Measurements from ENCODE around the gene PDZD2. TPM values are rescaled to one million over a fixed set of nuclear protein-coding genes. Genes with fewer than 3 reads are reported as not detected.

The PDZD2 gene
- total RNA-seq, 1 donor from 2014 or later: 21.5 TPM

GRCh38 chr5:31674371-31674951, 35.5 kb downstream of the PDZD2 start:
- H3K4me1 Mint-ChIP-seq: no peaks in the 10 kb centered on the region
- no peaks in the 10 kb centered on the region for H3K9me3 Mint-ChIP-seq
- no peak overlapping the region for H3K4me3 Mint-ChIP-seq
- H3K27me3 Mint-ChIP-seq (ENCODE audit: low read depth): no peaks in the 10 kb centered on the region
- H3K36me3 Mint-ChIP-seq: no peaks in the 10 kb centered on the region
- no peak for DNase-seq (ENCODE audit: low spot score in 2 of 2, unreplicated experiment in 2 of 2)
- no peak overlapping the region for H3K27ac Mint-ChIP-seq
- no peak for TF ChIP-seq CTCF (IDR thresholded peaks at IDR 0.05; ENCODE audit: unreplicated experiment)

GRCh38 chr5:31675472-31675871, 36.5 kb downstream of the PDZD2 start:
- H3K27me3 Mint-ChIP-seq (ENCODE audit: low read depth): no peaks in the 10 kb centered on the region

GRCh38 chr5:31678180-31678579, 39.2 kb downstream of the PDZD2 start:
- Mint-ChIP-seq H3K27me3 (ENCODE audit: low read depth) (no peaks in the 10 kb centered on the region), H3K4me3 (no peak overlapping the region), H3K4me1 (peaks cover 10% of the 10 kb centered on the region), H3K9me3 (no peaks in the 10 kb centered on the region), H3K27ac (no peak overlapping the region), H3K36me3 (no peaks in the 10 kb centered on the region)
- TF ChIP-seq CTCF (IDR thresholded peaks at IDR 0.05; ENCODE audit: unreplicated experiment): no peak
- DNase-seq (ENCODE audit: low spot score in 2 of 2, unreplicated experiment in 2 of 2): no peak

More at GRCh38 chr5:31675472-31675871, 36.5 kb downstream of the PDZD2 start:
- Mint-ChIP-seq H3K36me3 (no peaks in the 10 kb centered on the region), H3K9me3 (no peaks in the 10 kb centered on the region), H3K4me3 (no peak overlapping the region), H3K4me1 (no peaks in the 10 kb centered on the region), H3K27ac (no peak overlapping the region)
- DNase-seq (ENCODE audit: low spot score in 2 of 2, unreplicated experiment in 2 of 2): no peak
- TF ChIP-seq CTCF (IDR thresholded peaks at IDR 0.05; ENCODE audit: unreplicated experiment): no peak

GRCh38 chr5:31680528-31680927, 41.6 kb downstream of the PDZD2 start:
- TF ChIP-seq CTCF (IDR thresholded peaks at IDR 0.05; ENCODE audit: unreplicated experiment): no peak
- no peaks in the 10 kb centered on the region for H3K36me3 Mint-ChIP-seq
- peaks cover 14% of the 10 kb centered on the region for H3K4me1 Mint-ChIP-seq
- no peak overlapping the region for H3K4me3 Mint-ChIP-seq
- H3K27me3 Mint-ChIP-seq (ENCODE audit: low read depth): no peaks in the 10 kb centered on the region
- H3K27ac Mint-ChIP-seq: no peak overlapping the region
- no peak for DNase-seq (ENCODE audit: low spot score in 2 of 2, unreplicated experiment in 2 of 2)
- no peaks in the 10 kb centered on the region for H3K9me3 Mint-ChIP-seq

GRCh38 chr5:31682025-31682424, 43.1 kb downstream of the PDZD2 start:
- no peak for DNase-seq (ENCODE audit: low spot score in 2 of 2, unreplicated experiment in 2 of 2)
- Mint-ChIP-seq H3K4me3 (no peak overlapping the region), H3K4me1 (peaks cover 14% of the 10 kb centered on the region), H3K9me3 (no peaks in the 10 kb centered on the region), H3K27me3 (ENCODE audit: low read depth) (no peaks in the 10 kb centered on the region), H3K36me3 (no peaks in the 10 kb centered on the region), H3K27ac (no peak overlapping the region)
- no peak for TF ChIP-seq CTCF (IDR thresholded peaks at IDR 0.05; ENCODE audit: unreplicated experiment)

- DNase-seq (ENCODE audit: low spot score in 2 of 2, unreplicated experiment in 2 of 2): no peak
- no peak for TF ChIP-seq CTCF (IDR thresholded peaks at IDR 0.05; ENCODE audit: unreplicated experiment)
- H3K27ac Mint-ChIP-seq: no peak overlapping the region
- no peak overlapping the region for H3K4me3 Mint-ChIP-seq
- no peaks in the 10 kb centered on the region for H3K36me3 Mint-ChIP-seq
- no peaks in the 10 kb centered on the region for H3K9me3 Mint-ChIP-seq
- H3K4me1 Mint-ChIP-seq: peaks cover 14% of the 10 kb centered on the region
- H3K27me3 Mint-ChIP-seq (ENCODE audit: low read depth): no peaks in the 10 kb centered on the region
Observed at GRCh38 chr5:31682851-31683250, 43.9 kb downstream of the PDZD2 start.

All from mesothelial cell of epicardium (in vitro differentiated cells).